GM12878 (cell line): Measurements from ENCODE around the gene WNK1. TPM values are rescaled to one million over a fixed set of nuclear protein-coding genes. Genes with fewer than 3 reads are reported as not detected.
A peak's percentile ranks its signal among the peaks of the same experiment; 100 is the strongest.

Experiments
- ATAC-seq: fragments of 200-7000 bp; cut with Tn5 transposase; 3 replicates; pipeline ENCODE4 v1.9.1; 2020; ENCODE audit warnings: mild to moderate bottlenecking, moderate library complexity
- BruUV-seq: library from RNA; stranded (reverse); fragments of 400-500 nt; replicated peaks from 2 replicates; lab custom pipeline; 2021; lab: Mats Ljungman, UMichigan
- CTCF ChIA-PET: fragments of 300-600 bp; sonication (Branson Sonifier 250); formaldehyde crosslinking; extraction: SDS; loops from one replicate; lab custom pipeline; 2021; ENCODE audit warnings: inconsistent platforms; lab: Yijun Ruan, JAX
- POLR2A ChIA-PET: fragments of 350-600 bp; formaldehyde crosslinking; extraction: SDS; loops from one replicate; lab custom pipeline; 2021; ENCODE audit warnings: inconsistent platforms; lab: Charles Lee
- RAD21 ChIA-PET: fragments of 300-600 bp; sonication (Branson Sonifier 250); formaldehyde crosslinking; loops from one replicate; lab custom pipeline; 2023; ENCODE audit warnings: antibody characterized with exemption; ENCODE audit not compliant: unreplicated experiment; lab: Charles Lee
- SMC1A ChIA-PET: fragments of 300-600 bp; sonication (Branson Sonifier 250); formaldehyde crosslinking; loops from one replicate; lab custom pipeline; 2023; ENCODE audit not compliant: unreplicated experiment, uncharacterized antibody; lab: Charles Lee
- DNase-seq: peaks from one replicate; pipeline ENCODE4 v3.0.0-alpha.2; 2011; ENCODE audit warnings: low read depth, low spot score
- FAIRE-seq: peaks from 3 replicates; lab custom pipeline; 2011; peaks lifted over from hg19 to GRCh38; lab: Jason Lieb, UNC
- H2AFZ ChIP-seq: 2 replicates; pipeline ENCODE4 v1.6.0; 2011; ENCODE audit warnings: low read depth, low read length, control low read depth; ENCODE audit not compliant: control insufficient read depth
- H3K27ac ChIP-seq: 2 replicates; pipeline ENCODE4 v1.5.1; 2011; ENCODE audit warnings: control low read depth; ENCODE audit not compliant: control insufficient read depth, insufficient read depth
- H3K27me3 ChIP-seq, 2 experiments: replicated peaks in 1 of 2; 2 replicates each; pipeline versions ENCODE4 v1.6.0 to v1.6.1; 2011; ENCODE audit warnings: low read length in 1 of 2; ENCODE audit not compliant: control insufficient read depth in 2 of 2, insufficient read depth in 2 of 2
- H3K36me3 ChIP-seq, 2 experiments: 2 replicates each; pipeline ENCODE4 v1.5.1; 2011; ENCODE audit warnings: low read length in 1 of 2; ENCODE audit not compliant: control insufficient read depth in 2 of 2, insufficient read depth in 2 of 2
- H3K4me1 ChIP-seq: 2 replicates; pipeline ENCODE4 v1.6.1; 2011; ENCODE audit warnings: mild to moderate bottlenecking, low read length, moderate library complexity, mixed read lengths; ENCODE audit not compliant: control insufficient read depth, insufficient read depth
- H3K4me2 ChIP-seq: 2 replicates; pipeline ENCODE4 v1.6.0; 2011; ENCODE audit warnings: control low read depth; ENCODE audit not compliant: control insufficient read depth, insufficient read depth
- H3K4me3 ChIP-seq: fragments of 200-600 bp; sonication (generic); 2 replicates; pipeline ENCODE4 v1.5.1; 2016
- H3K79me2 ChIP-seq: 2 replicates; pipeline ENCODE4 v1.6.0; 2011; ENCODE audit warnings: low read length; ENCODE audit not compliant: control insufficient read depth, insufficient read depth
- H3K9ac ChIP-seq: 2 replicates; pipeline ENCODE4 v1.8.0; 2011; ENCODE audit warnings: low read length, control low read depth, mixed read lengths; ENCODE audit not compliant: control insufficient read depth, insufficient read depth
- H3K9me3 ChIP-seq: replicated peaks from 3 replicates; pipeline ENCODE4 v1.5.1; 2011; ENCODE audit warnings: mild to moderate bottlenecking, low read length; ENCODE audit not compliant: control insufficient read depth, insufficient read depth
- H4K20me1 ChIP-seq: 2 replicates; pipeline ENCODE4 v1.6.0; 2011; ENCODE audit not compliant: control insufficient read depth, insufficient read depth
- ELK1 ChIP-seq: IDR thresholded peaks from 2 replicates; pipeline ENCODE4 v1.6.1; 2012; ENCODE audit warnings: low read depth, low read length, improper control_type of control experiment
- KDM1A ChIP-seq: fragments of 200-600 bp; sonication (generic); IDR thresholded peaks from 2 replicates; pipeline ENCODE4 v1.6.1; 2016; ENCODE audit warnings: borderline replicate concordance
- MLLT1 ChIP-seq: fragments of 450-650 bp; IDR thresholded peaks from 2 replicates; pipeline ENCODE4 v1.6.1; 2016; ENCODE audit warnings: mild to moderate bottlenecking
- RELB ChIP-seq: fragments of 450-650 bp; IDR thresholded peaks from 2 replicates; pipeline ENCODE4 v1.6.1; 2017; ENCODE audit warnings: low read depth, mild to moderate bottlenecking, moderate library complexity
- SMC3 ChIP-seq: IDR thresholded peaks from 2 replicates; pipeline ENCODE4 v1.6.1; 2011; ENCODE audit warnings: low read length, improper control_type of control experiment, borderline replicate concordance
- ZBTB11 ChIP-seq: fragments of 450-650 bp; formaldehyde crosslinking; IDR thresholded peaks from 2 replicates; pipeline ENCODE4 v1.5.0; 2022; ENCODE audit warnings: mild to moderate bottlenecking, missing genetic modification characterization
- WGBS: methylation state at CpG from one replicate; pipeline ENCODE4 v1.1.6; 2016; ENCODE audit warnings: low lambda C conversion rate; ENCODE audit not compliant: insufficient replicate concordance, insufficient coverage; ENCODE audit errors: missing lambda C conversion rate; 5-methylcytosine and 5-hydroxymethylcytosine counted together
- in situ Hi-C: fragments of 300-500 bp; cut with MboI; formaldehyde crosslinking; loops from 9 replicates; pipeline ENCODE4 v1.14.3; 2018; ENCODE audit warnings: mixed read lengths
- intact Hi-C: fragments of 100-400 bp; cut with micrococcal nuclease; formaldehyde crosslinking; loops from one replicate; pipeline ENCODE4 v1.14.2; 2022; ENCODE audit not compliant: unreplicated experiment
- polyA plus RNA-seq, 11 experiments: library from polyadenylated mRNA; depleted of rRNA in 4 of 11; unstranded in 6 of 11; stranded (reverse) in 5 of 11; fragments of >200 nt; fragmentation: Nextera tagmentation in 4 of 11; fragmentation: Illumina TruSeq in 1 of 11; extraction: Ambion mirVana in 4 of 11; extraction: Trizol in 1 of 11; gene quantifications; 1 replicate in 1 of 11; 2 replicates in 10 of 11; pipeline versions ENCODE4 v1.2.1 to v1.2.3, GENCODE V29; 2011 to 2016; ENCODE audit warnings: inconsistent platforms in 2 of 11, missing spikeins in 2 of 11, low read depth in 1 of 11
- total RNA-seq, 4 experiments: library from RNA; depleted of rRNA in 3 of 4; stranded (reverse); fragments of >200 nt in 3 of 4; fragmentation: Illumina TruSeq in 1 of 4; extraction: Trizol in 1 of 4; gene quantifications; 2 replicates each; pipeline versions ENCODE4 v1.2.1 to v1.2.3, GENCODE V29; 2013 to 2021

Gene WNK1
- total and polyA plus RNA-seq, 10 of the 15 experiments (the other 5 are each of a cell fraction or from before 2014, with no cell fraction given) = 9.6 to 151 (median 86.6) TPM

GRCh38 chr12:846421-846820, 94.0 kb downstream of the WNK1 start:
- POLR2A ChIA-PET = no interaction called here
- Histone ChIP-seq H3K4me3 (no peak overlapping the region), H3K9me3 (peaks cover 3% of the 10 kb centered on the region; the same call in 2 of the 3 replicates), H3K4me1 (no peaks in the 10 kb centered on the region), H3K9ac (no peak overlapping the region), H3K36me3 (peaks cover 0 to 3% of the 10 kb centered on the region in 2 experiments; a peak in 2 of 4 replicates), H3K79me2 (peaks cover 28% of the 10 kb centered on the region), H3K27me3 (no peaks in the 10 kb centered on the region), H3K27ac (no peak overlapping the region), H2AFZ (no peak overlapping the region), H4K20me1 (no peaks in the 10 kb centered on the region), H3K4me2 (no peak overlapping the region)
- FAIRE-seq (no peak), ATAC-seq (no peak), DNase-seq (no peak)
- 78% methylated on average over 2 of the region's 2 CpGs for WGBS
- RAD21 ChIA-PET = no interaction called here
- intact Hi-C loops = no loop called here
- in situ Hi-C loops = no loop called here
- SMC1A ChIA-PET = interaction anchor here (1.2 to 2.7 kb wide), 4 partner anchors 8 to 55 kb away, joined by 4 to 9 read pairs (median 4); no protein-coding TSS in a partner anchor
- CTCF ChIA-PET = interaction anchor here (0.7 to 1.5 kb wide), 4 partner anchors 13 to 247 kb away, joined by 3 to 4 read pairs (median 3); no protein-coding TSS in a partner anchor
- no TSS peak for BruUV-seq
- TF ChIP-seq ELK1 = no peak
- no peak for TF ChIP-seq KDM1A

- no peak for FAIRE-seq
- DNase-seq = no peak
- Histone ChIP-seq H3K4me3 (no peak overlapping the region), H3K36me3 (no peaks in the 10 kb centered on the region; a peak in 2 of 4 replicates), H3K4me1 (no peaks in the 10 kb centered on the region), H4K20me1 (no peaks in the 10 kb centered on the region), H3K9me3 (peaks cover 3% of the 10 kb centered on the region; the same call in 2 of the 3 replicates), H3K27ac (no peak overlapping the region), H2AFZ (no peak overlapping the region), H3K9ac (no peak overlapping the region), H3K79me2 (peaks cover 41% of the 10 kb centered on the region), H3K4me2 (no peak overlapping the region), H3K27me3 (no peaks in the 10 kb centered on the region)
- in situ Hi-C loops = no loop called here
- peak; percentile 75 for ATAC-seq
- WGBS = 39% methylated on average over 2 of the region's 2 CpGs
- intact Hi-C loops = no loop called here
- ChIA-PET POLR2A (interaction anchor here (0.7 kb wide), 1 partner anchor 626 kb away, joined by 4 read pairs; no protein-coding TSS in a partner anchor), CTCF (interaction anchor here (1.1 to 1.6 kb wide), 3 partner anchors 32 to 234 kb away, joined by 4 to 6 read pairs (median 5); no protein-coding TSS in a partner anchor), RAD21 (interaction anchor here (0.5 to 1.1 kb wide), 3 partner anchors 26 to 234 kb away, joined by 3 read pairs; no protein-coding TSS in a partner anchor), SMC1A (interaction anchor here (0.6 to 2.4 kb wide), 5 partner anchors 9 to 98 kb away, joined by 3 to 9 read pairs (median 4); no protein-coding TSS in a partner anchor)
- no TSS peak for BruUV-seq
- TF ChIP-seq RELB (no peak), ZBTB11 (no peak), MLLT1 (no peak), SMC3 (no peak)
These were observed 95.9 kb downstream of the WNK1 start for GRCh38 chr12:848173-848865.
